Gastroesophageal sphincter (tissue), 3 donors: ENCODE results near the gene HNF4A.

ENCODE experiments used
- POLR2A ChIP-seq, 2 donors: fragments of 450-650 bp; IDR thresholded peaks; one replicate each; pipeline ENCODE4 v1.6.1; 2017; ENCODE audit warnings: antibody characterized with exemption in 2 of 2, mild to moderate bottlenecking in 2 of 2, moderate library complexity in 1 of 2
- TF ChIP-seq, protein P1 (sequence below), 4 experiments: fragments of 200-600 bp in 2 of 4; fragments of 450-650 bp in 2 of 4; sonication (generic) in 1 of 4; IDR thresholded peaks; one replicate each; pipeline ENCODE4 v1.5.1; 2017 to 2019; ENCODE audit warnings: antibody characterized with exemption in 4 of 4, mild to moderate bottlenecking in 2 of 4, moderate library complexity in 2 of 4

DNA sequence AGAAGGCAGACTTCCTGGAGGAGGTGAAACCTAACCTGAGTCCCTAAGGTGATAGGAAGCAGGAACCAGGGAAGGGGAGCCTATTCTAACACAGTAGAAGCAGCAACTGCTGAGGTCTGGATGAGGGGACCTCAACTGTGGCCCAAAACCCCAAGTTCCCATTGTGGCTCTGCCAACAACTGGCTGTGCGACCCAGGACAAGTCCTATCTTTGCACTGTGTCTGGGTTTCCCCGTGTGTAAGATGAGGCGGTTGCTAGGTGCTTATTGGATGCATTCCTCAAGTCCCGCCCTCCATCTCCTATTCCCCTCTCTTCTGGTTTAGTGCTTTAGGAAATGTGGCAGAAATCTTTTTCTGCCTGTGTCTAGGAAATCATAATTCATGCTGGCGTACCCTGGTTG lies 68.0 kb downstream of the HNF4A start:
- TF ChIP-seq, protein P1, sequence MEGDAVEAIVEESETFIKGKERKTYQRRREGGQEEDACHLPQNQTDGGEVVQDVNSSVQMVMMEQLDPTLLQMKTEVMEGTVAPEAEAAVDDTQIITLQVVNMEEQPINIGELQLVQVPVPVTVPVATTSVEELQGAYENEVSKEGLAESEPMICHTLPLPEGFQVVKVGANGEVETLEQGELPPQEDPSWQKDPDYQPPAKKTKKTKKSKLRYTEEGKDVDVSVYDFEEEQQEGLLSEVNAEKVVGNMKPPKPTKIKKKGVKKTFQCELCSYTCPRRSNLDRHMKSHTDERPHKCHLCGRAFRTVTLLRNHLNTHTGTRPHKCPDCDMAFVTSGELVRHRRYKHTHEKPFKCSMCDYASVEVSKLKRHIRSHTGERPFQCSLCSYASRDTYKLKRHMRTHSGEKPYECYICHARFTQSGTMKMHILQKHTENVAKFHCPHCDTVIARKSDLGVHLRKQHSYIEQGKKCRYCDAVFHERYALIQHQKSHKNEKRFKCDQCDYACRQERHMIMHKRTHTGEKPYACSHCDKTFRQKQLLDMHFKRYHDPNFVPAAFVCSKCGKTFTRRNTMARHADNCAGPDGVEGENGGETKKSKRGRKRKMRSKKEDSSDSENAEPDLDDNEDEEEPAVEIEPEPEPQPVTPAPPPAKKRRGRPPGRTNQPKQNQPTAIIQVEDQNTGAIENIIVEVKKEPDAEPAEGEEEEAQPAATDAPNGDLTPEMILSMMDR (IDR thresholded peaks at IDR 0.05): no peak
- TF ChIP-seq POLR2A (IDR thresholded peaks at IDR 0.05): no peak
